Measurements from ENCODE around the gene HSD17B2. TPM values are rescaled to one million over a fixed set of nuclear protein-coding genes. Genes with fewer than 3 reads are reported as not detected.

The HSD17B2 gene
- total RNA-seq, result not detected

- ChIA-PET POLR2A (no interaction called here), CTCF (interaction anchor here (1.4 kb wide), 1 partner anchor 195 kb away, joined by 4 read pairs; no protein-coding TSS in a partner anchor)
- no peaks in the 10 kb centered on the region for H3K4me1 Mint-ChIP-seq (ENCODE audit: low read depth)
- no peaks in the 10 kb centered on the region for H3K9me3 Mint-ChIP-seq
- peaks cover 16% of the 10 kb centered on the region for H3K27me3 Mint-ChIP-seq
- intact Hi-C loops (cut with micrococcal nuclease), result no loop called here
- H3K27ac Mint-ChIP-seq, result no peak within 1 kb of the TSS
- H3K4me3 Mint-ChIP-seq, result no peak within 1 kb of the TSS
- no peaks in the 10 kb centered on the region for H3K36me3 Mint-ChIP-seq
- no peak for DNase-seq
Measured at GRCh38 chr16:82034981-82035612, at the start of gene HSD17B2. Gene HSD17B2 (plus strand): TSS chr16:82035253. CDS start chr16:82035425, 172 bp downstream.

- POLR2A ChIA-PET, result no interaction called here
- intact Hi-C loops (cut with micrococcal nuclease), result no loop called here
- Mint-ChIP-seq H3K36me3 (no peaks in the 10 kb centered on the region), H3K9me3 (no peaks in the 10 kb centered on the region), H3K4me3 (no peak overlapping the region), H3K4me1 (ENCODE audit: low read depth) (no peaks in the 10 kb centered on the region), H3K27ac (no peak overlapping the region), H3K27me3 (peaks cover 6% of the 10 kb centered on the region)
- CTCF ChIA-PET, result interaction anchor here (1.2 kb wide), 1 partner anchor 11 kb away, joined by 3 read pairs; no protein-coding TSS in a partner anchor
- no peak for DNase-seq
Measured at GRCh38 chr16:81987121-81987520, 47.9 kb upstream of the HSD17B2 start.

- H3K9me3 Mint-ChIP-seq, result no peaks in the 10 kb centered on the region
- ChIA-PET POLR2A (no interaction called here), CTCF (interaction anchor here (1.2 kb wide), 1 partner anchor 10 kb away, joined by 3 read pairs; no protein-coding TSS in a partner anchor)
- H3K4me3 Mint-ChIP-seq, result no peak overlapping the region
- peaks cover 5% of the 10 kb centered on the region for H3K27me3 Mint-ChIP-seq
- no peak overlapping the region for H3K27ac Mint-ChIP-seq
- no peaks in the 10 kb centered on the region for H3K36me3 Mint-ChIP-seq
- DNase-seq, result no peak
- H3K4me1 Mint-ChIP-seq (ENCODE audit: low read depth), result no peaks in the 10 kb centered on the region
- intact Hi-C loops (cut with micrococcal nuclease), result no loop called here
Measured at GRCh38 chr16:81987706-81988105, 47.3 kb upstream of the HSD17B2 start.

- Mint-ChIP-seq H3K4me3 (no peak overlapping the region), H3K36me3 (peaks cover 2% of the 10 kb centered on the region), H3K4me1 (ENCODE audit: low read depth) (no peaks in the 10 kb centered on the region), H3K9me3 (no peaks in the 10 kb centered on the region), H3K27ac (no peak overlapping the region), H3K27me3 (no peaks in the 10 kb centered on the region)
- POLR2A ChIA-PET, result no interaction called here
- intact Hi-C loops (cut with micrococcal nuclease), result no loop called here
- DNase-seq, result no peak
- CTCF ChIA-PET, result interaction anchor here (1.0 kb wide), 1 partner anchor 33 kb away, joined by 3 read pairs; no protein-coding TSS in a partner anchor
Measured at GRCh38 chr16:81992859-81993258, 42.2 kb upstream of the HSD17B2 start.

GRCh38 chr16:81994485-81994884 is 40.6 kb upstream of the HSD17B2 start:
- Mint-ChIP-seq H3K27me3 (no peaks in the 10 kb centered on the region), H3K4me3 (no peak overlapping the region), H3K36me3 (peaks cover 8% of the 10 kb centered on the region), H3K4me1 (ENCODE audit: low read depth) (no peaks in the 10 kb centered on the region), H3K9me3 (no peaks in the 10 kb centered on the region), H3K27ac (no peak overlapping the region)
- CTCF ChIA-PET, result no interaction called here
- DNase-seq, result no peak
- intact Hi-C loops (cut with micrococcal nuclease), result no loop called here
- POLR2A ChIA-PET, result no interaction called here

GRCh38 chr16:81995651-81996050 is 39.4 kb upstream of the HSD17B2 start:
- Mint-ChIP-seq H3K27ac (no peak overlapping the region), H3K36me3 (peaks cover 8% of the 10 kb centered on the region), H3K9me3 (no peaks in the 10 kb centered on the region), H3K4me3 (no peak overlapping the region), H3K4me1 (ENCODE audit: low read depth) (no peaks in the 10 kb centered on the region), H3K27me3 (no peaks in the 10 kb centered on the region)
- no peak for DNase-seq
- intact Hi-C loops (cut with micrococcal nuclease), result no loop called here
- ChIA-PET CTCF (no interaction called here), POLR2A (no interaction called here)

- Mint-ChIP-seq H3K27ac (no peak overlapping the region), H3K27me3 (no peaks in the 10 kb centered on the region), H3K4me3 (no peak overlapping the region), H3K9me3 (no peaks in the 10 kb centered on the region), H3K36me3 (peaks cover 10% of the 10 kb centered on the region), H3K4me1 (ENCODE audit: low read depth) (no peaks in the 10 kb centered on the region)
- DNase-seq, result no peak
- ChIA-PET POLR2A (no interaction called here), CTCF (interaction anchor here (0.9 to 1.3 kb wide), 3 partner anchors 156 to 233 kb away, joined by 3 to 5 read pairs (median 4); no protein-coding TSS in a partner anchor)
- intact Hi-C loops (cut with micrococcal nuclease), result no loop called here
Measured at GRCh38 chr16:81996664-81997509, 38.2 kb upstream of the HSD17B2 start.

GRCh38 chr16:81997738-81998137 is 37.3 kb upstream of the HSD17B2 start:
- Mint-ChIP-seq H3K4me3 (no peak overlapping the region), H3K36me3 (peaks cover 14% of the 10 kb centered on the region), H3K9me3 (no peaks in the 10 kb centered on the region), H3K4me1 (ENCODE audit: low read depth) (no peaks in the 10 kb centered on the region), H3K27me3 (no peaks in the 10 kb centered on the region), H3K27ac (no peak overlapping the region)
- POLR2A ChIA-PET, result no interaction called here
- intact Hi-C loops (cut with micrococcal nuclease), result no loop called here
- no peak for DNase-seq
- CTCF ChIA-PET, result interaction anchor here (0.7 to 1.3 kb wide), 3 partner anchors 11 to 172 kb away, joined by 3 to 5 read pairs (median 3); no protein-coding TSS in a partner anchor

GRCh38 chr16:82002831-82003230 is 32.2 kb upstream of the HSD17B2 start:
- Mint-ChIP-seq H3K36me3 (peaks cover 17% of the 10 kb centered on the region), H3K4me1 (ENCODE audit: low read depth) (no peaks in the 10 kb centered on the region), H3K4me3 (no peak overlapping the region), H3K27ac (no peak overlapping the region), H3K9me3 (no peaks in the 10 kb centered on the region), H3K27me3 (no peaks in the 10 kb centered on the region)
- CTCF ChIA-PET, result interaction anchor here (0.6 kb wide), 1 partner anchor 408 kb away, joined by 3 read pairs; no protein-coding TSS in a partner anchor
- intact Hi-C loops (cut with micrococcal nuclease), result no loop called here
- no peak for DNase-seq
- POLR2A ChIA-PET, result no interaction called here

GRCh38 chr16:82004601-82005000 is 30.5 kb upstream of the HSD17B2 start:
- H3K9me3 Mint-ChIP-seq, result peaks cover 16% of the 10 kb centered on the region
- H3K27ac Mint-ChIP-seq, result no peak overlapping the region
- ChIA-PET CTCF (no interaction called here), POLR2A (interaction anchor here (0.6 kb wide), 1 partner anchor 68 kb away, joined by 3 read pairs; no protein-coding TSS in a partner anchor)
- intact Hi-C loops (cut with micrococcal nuclease), result no loop called here
- H3K4me1 Mint-ChIP-seq (ENCODE audit: low read depth), result peaks cover under 1% of the 10 kb centered on the region
- peaks cover 26% of the 10 kb centered on the region for H3K36me3 Mint-ChIP-seq
- H3K27me3 Mint-ChIP-seq, result no peaks in the 10 kb centered on the region
- no peak overlapping the region for H3K4me3 Mint-ChIP-seq
- DNase-seq, result no peak

GRCh38 chr16:82005027-82005830 is 29.8 kb upstream of the HSD17B2 start:
- H3K27ac Mint-ChIP-seq, result no peak overlapping the region
- no peaks in the 10 kb centered on the region for H3K27me3 Mint-ChIP-seq
- ChIA-PET CTCF (no interaction called here), POLR2A (interaction anchor here (0.6 kb wide), 1 partner anchor 68 kb away, joined by 3 read pairs; no protein-coding TSS in a partner anchor)
- peaks cover 21% of the 10 kb centered on the region for H3K9me3 Mint-ChIP-seq
- peaks cover 32% of the 10 kb centered on the region for H3K36me3 Mint-ChIP-seq
- H3K4me1 Mint-ChIP-seq (ENCODE audit: low read depth), result peaks cover 7% of the 10 kb centered on the region
- no peak for DNase-seq
- intact Hi-C loops (cut with micrococcal nuclease), result no loop called here
- no peak overlapping the region for H3K4me3 Mint-ChIP-seq

GRCh38 chr16:82006036-82006435 is 29.0 kb upstream of the HSD17B2 start:
- no peak for DNase-seq

More at GRCh38 chr16:82006036-82006435, 29.0 kb upstream of the HSD17B2 start:
- ChIA-PET CTCF (no interaction called here), POLR2A (no interaction called here)
- peaks cover 14% of the 10 kb centered on the region for H3K4me1 Mint-ChIP-seq (ENCODE audit: low read depth)
- peaks cover 26% of the 10 kb centered on the region for H3K9me3 Mint-ChIP-seq
- H3K27me3 Mint-ChIP-seq, result no peaks in the 10 kb centered on the region
- no peak overlapping the region for H3K4me3 Mint-ChIP-seq
- H3K27ac Mint-ChIP-seq, result no peak overlapping the region
- intact Hi-C loops (cut with micrococcal nuclease), result no loop called here
- H3K36me3 Mint-ChIP-seq, result peaks cover 37% of the 10 kb centered on the region
